Measurements from ENCODE around the gene NGF. TPM values are rescaled to one million over a fixed set of nuclear protein-coding genes. Genes with fewer than 3 reads are reported as not detected.

NGF gene
- total and polyA plus RNA-seq, 8 donors, result 0.31 to 3.1 (median 1.8) TPM; not detected in 3

GRCh38 chr1:115299266-115299665, 38.8 kb downstream of the NGF start:
- DNase-seq, result no peak
- Histone ChIP-seq H3K36me3 (no peaks in the 10 kb centered on the region), H3K27me3 (no peaks in the 10 kb centered on the region), H3K4me1 (peaks cover 0 to 8% (median 4%) of the 10 kb centered on the region in 4 donors), H3K27ac (no peak overlapping the region), H3K4me3 (no peak overlapping the region), H3K9me3 (no peaks in the 10 kb centered on the region)
- WGBS, 5 donors, result 73 to 85% (median 84%) methylated on average over 2 of the region's 2 CpGs
- TF ChIP-seq EP300 (IDR thresholded peaks at IDR 0.05) (no peak), CTCF (IDR thresholded peaks at IDR 0.05) (no peak), POLR2AphosphoS5 (IDR thresholded peaks at IDR 0.05) (no peak), POLR2A (IDR thresholded peaks at IDR 0.05) (no peak)
- intact Hi-C loops (cut with DNase I; ENCODE audit: low total_unique reads), result no loop called here

GRCh38 chr1:115296981-115297380, 41.1 kb downstream of the NGF start:
- intact Hi-C loops (cut with DNase I; ENCODE audit: low total_unique reads), result no loop called here
- H3K4me1 ChIP-seq, result peaks cover 0 to 2% (median under 1%) of the 10 kb centered on the region in 4 donors
- H3K27me3 ChIP-seq, result no peaks in the 10 kb centered on the region
- H3K36me3 ChIP-seq, result no peaks in the 10 kb centered on the region
- no peak for DNase-seq
- H3K9me3 ChIP-seq, result no peaks in the 10 kb centered on the region
- TF ChIP-seq EP300 (IDR thresholded peaks at IDR 0.05) (no peak), POLR2AphosphoS5 (IDR thresholded peaks at IDR 0.05) (no peak), CTCF (IDR thresholded peaks at IDR 0.05) (no peak), POLR2A (IDR thresholded peaks at IDR 0.05) (no peak)
- WGBS, 5 donors, result 86 to 90% (median 88%) methylated on average over 2 of the region's 2 CpGs
- H3K4me3 ChIP-seq, result no peak overlapping the region
- no peak overlapping the region for H3K27ac ChIP-seq

GRCh38 chr1:115295904-115296696, 41.9 kb downstream of the NGF start:
- H3K9me3 ChIP-seq, result no peaks in the 10 kb centered on the region
- H3K36me3 ChIP-seq, result no peaks in the 10 kb centered on the region
- no peaks in the 10 kb centered on the region for H3K4me1 ChIP-seq
- WGBS, 5 donors, result 74 to 95% (median 93%) methylated on average over 3 of the region's 3 CpGs
- DNase-seq, result no peak
- intact Hi-C loops (cut with DNase I; ENCODE audit: low total_unique reads), result no loop called here
- TF ChIP-seq CTCF (IDR thresholded peaks at IDR 0.05) (no peak), EP300 (IDR thresholded peaks at IDR 0.05) (no peak), POLR2A (IDR thresholded peaks at IDR 0.05) (no peak), POLR2AphosphoS5 (IDR thresholded peaks at IDR 0.05) (no peak)
- H3K27me3 ChIP-seq, result no peaks in the 10 kb centered on the region
- no peak overlapping the region for H3K27ac ChIP-seq
- no peak overlapping the region for H3K4me3 ChIP-seq

- DNase-seq, result no peak
- no peaks in the 10 kb centered on the region for H3K27me3 ChIP-seq
- H3K4me3 ChIP-seq, result no peak overlapping the region
- no peaks in the 10 kb centered on the region for H3K9me3 ChIP-seq
- H3K36me3 ChIP-seq, result no peaks in the 10 kb centered on the region
- intact Hi-C loops (cut with DNase I; ENCODE audit: low total_unique reads), result no loop called here
- H3K27ac ChIP-seq, result no peak overlapping the region
- H3K4me1 ChIP-seq, result no peaks in the 10 kb centered on the region
- 88 to 100% (median 95%) methylated on average over 3 of the region's 3 CpGs for WGBS, 5 donors
- TF ChIP-seq POLR2AphosphoS5 (IDR thresholded peaks at IDR 0.05) (no peak), CTCF (IDR thresholded peaks at IDR 0.05) (no peak), EP300 (IDR thresholded peaks at IDR 0.05) (no peak), POLR2A (IDR thresholded peaks at IDR 0.05) (no peak)
Measured at GRCh38 chr1:115293899-115294298, 44.1 kb downstream of the NGF start.

Measured in stomach (tissue), 9 donors.